C4-2B (cell line): ENCODE measurements around the gene TRPM5.
A peak's percentile ranks its signal among the peaks of the same experiment; 100 is the strongest.

ENCODE experiments used
- H3K27ac ChIP-seq: fragments of 450-650 bp; 2 replicates; pipeline ENCODE4 v1.5.1; 2017
- ZFX ChIP-seq: fragments of 450-650 bp; IDR thresholded peaks from 2 replicates; pipeline ENCODE4 v1.6.1; 2017
- TF ChIP-seq, protein P1 (sequence below): fragments of 450-650 bp; conservative IDR thresholded peaks from 2 replicates; pipeline ENCODE4 v1.5.1; 2017; ENCODE audit warnings: mild to moderate bottlenecking

The TRPM5 gene

DNA sequence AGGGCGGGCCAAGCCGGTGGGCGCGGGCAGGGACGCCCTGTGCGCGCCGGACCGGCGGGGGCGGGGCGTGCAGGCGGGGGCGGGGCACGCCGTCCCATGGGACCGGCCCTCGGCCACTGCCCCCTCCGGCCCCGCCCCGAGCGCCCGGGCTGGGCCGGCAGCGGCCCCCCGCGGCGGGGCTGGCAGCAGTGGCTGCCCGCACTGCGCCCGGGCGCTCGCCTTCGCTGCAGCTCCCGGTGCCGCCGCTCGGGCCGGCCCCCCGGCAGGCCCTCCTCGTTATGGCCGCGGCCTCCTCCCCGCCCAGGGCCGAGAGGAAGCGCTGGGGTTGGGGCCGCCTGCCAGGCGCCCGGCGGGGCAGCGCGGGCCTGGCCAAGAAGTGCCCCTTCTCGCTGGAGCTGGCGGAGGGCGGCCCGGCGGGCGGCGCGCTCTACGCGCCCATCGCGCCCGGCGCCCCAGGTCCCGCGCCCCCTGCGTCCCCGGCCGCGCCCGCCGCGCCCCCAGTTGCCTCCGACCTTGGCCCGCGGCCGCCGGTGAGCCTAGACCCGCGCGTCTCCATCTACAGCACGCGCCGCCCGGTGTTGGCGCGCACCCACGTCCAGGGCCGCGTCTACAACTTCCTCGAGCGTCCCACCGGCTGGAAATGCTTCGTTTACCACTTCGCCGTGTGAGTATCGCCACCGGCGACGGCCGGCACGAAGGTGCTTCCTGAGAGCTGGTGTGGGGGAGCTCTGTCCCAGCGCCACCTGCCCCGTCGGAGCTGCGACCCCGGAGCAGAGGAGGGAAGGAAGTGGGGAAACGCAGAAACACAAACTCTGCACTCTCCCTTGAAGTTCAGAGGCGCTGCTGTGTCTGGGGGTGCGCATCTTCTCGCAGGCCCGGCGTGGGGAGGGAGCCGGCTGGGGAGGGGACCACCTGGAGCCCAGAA lies 769 bp upstream of the TRPM5 start, which contains the start of gene KCNQ1:
Gene KCNQ1 (plus strand): TSS at position 188 of the 925 bp plus-strand sequence. CDS start 91 bp downstream, at position 279.
- peak within 1 kb of the TSS; percentile 42 for H3K27ac ChIP-seq
- TF ChIP-seq, protein P1, sequence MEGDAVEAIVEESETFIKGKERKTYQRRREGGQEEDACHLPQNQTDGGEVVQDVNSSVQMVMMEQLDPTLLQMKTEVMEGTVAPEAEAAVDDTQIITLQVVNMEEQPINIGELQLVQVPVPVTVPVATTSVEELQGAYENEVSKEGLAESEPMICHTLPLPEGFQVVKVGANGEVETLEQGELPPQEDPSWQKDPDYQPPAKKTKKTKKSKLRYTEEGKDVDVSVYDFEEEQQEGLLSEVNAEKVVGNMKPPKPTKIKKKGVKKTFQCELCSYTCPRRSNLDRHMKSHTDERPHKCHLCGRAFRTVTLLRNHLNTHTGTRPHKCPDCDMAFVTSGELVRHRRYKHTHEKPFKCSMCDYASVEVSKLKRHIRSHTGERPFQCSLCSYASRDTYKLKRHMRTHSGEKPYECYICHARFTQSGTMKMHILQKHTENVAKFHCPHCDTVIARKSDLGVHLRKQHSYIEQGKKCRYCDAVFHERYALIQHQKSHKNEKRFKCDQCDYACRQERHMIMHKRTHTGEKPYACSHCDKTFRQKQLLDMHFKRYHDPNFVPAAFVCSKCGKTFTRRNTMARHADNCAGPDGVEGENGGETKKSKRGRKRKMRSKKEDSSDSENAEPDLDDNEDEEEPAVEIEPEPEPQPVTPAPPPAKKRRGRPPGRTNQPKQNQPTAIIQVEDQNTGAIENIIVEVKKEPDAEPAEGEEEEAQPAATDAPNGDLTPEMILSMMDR = no peak
- TF ChIP-seq ZFX = peak; percentile 52; the same call in 1 of the 2 replicates

DNA sequence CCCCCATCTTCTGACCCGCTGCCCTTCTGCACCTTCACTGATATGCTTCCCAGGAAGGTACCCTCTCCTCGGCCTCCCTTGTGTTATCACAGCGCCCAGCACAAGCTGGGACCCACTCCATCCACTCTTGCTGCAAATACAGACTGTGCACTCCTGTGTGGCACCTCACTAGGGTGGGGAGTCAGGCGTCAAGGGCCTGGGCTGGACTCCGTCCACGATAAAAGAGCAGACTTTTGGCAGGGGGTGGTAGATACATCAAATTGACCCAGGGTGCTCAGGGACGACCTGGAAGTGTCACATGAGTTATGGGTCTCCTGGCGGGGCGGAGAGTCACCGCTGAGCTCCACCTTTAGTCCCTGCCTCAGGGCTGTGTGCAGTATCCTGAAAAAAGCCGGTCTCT lies 908 bp downstream of the TRPM5 start:
- TF ChIP-seq, protein P1 = no peak
- TF ChIP-seq ZFX = no peak
- no peak overlapping the region for H3K27ac ChIP-seq

DNA sequence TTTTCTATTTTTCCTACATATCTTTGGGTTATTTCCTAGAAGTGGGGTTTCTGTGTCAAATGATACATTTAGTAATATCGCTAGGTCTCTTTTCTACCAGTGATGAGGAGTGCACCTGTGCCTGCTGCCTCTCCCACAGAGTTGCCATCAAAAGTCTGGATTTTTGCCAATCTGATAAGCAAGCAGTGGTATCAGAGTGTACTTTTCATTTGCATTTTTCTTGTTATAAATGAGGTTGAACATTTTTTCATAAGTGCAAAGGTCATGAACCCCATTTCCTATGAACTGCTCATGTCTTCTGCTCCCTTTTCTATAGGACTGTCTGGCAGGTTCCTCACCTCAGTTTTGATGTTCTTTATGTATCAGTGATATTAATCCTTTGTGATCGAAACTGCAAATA lies 1.7 kb downstream of the TRPM5 start:
- TF ChIP-seq, protein P1 = no peak
- no peak for TF ChIP-seq ZFX
- no peak overlapping the region for H3K27ac ChIP-seq

DNA sequence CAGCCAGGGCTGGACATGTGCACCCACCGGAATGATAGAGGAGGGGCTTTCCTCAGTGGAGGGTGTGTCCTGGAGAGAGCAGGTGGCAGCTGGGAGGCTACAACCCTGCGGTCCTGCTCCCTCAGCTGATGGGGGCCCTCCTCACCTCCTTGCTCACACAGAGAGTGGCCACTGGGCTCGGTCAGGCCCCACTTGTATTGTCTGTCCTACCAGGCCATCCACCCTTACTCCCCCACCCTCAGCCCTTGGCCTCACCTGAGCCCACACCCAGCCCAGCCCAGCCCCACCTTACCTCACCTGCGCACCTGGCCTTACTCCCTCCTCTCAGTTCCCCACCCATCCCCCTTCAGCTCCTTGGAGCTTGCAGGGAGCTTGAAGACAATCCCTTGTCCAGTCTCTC lies 3.1 kb downstream of the TRPM5 start:
- TF ChIP-seq, protein P1 = no peak
- no peak for TF ChIP-seq ZFX
- H3K27ac ChIP-seq = no peak overlapping the region

DNA sequence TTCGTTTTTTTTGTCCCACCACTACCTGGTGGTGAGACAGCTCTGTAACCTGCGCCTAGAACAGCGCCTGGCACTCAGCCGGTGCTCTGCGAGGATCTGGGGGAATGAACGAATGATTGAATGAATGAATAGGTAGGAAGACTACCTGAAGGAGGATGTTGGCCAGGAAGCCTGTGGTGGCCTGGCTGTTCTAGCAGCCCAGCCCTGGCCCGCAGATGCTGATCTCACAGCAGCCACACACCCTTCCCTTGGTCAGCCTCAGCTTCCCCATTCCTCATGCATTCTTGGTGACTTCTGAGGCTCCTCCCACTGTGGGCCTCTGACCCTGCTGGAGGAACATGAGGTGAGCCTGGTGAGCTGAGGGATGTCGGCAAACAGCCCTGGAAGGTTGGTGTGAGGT lies 3.7 kb downstream of the TRPM5 start:
- TF ChIP-seq ZFX = no peak
- TF ChIP-seq, protein P1 = no peak
- H3K27ac ChIP-seq = no peak overlapping the region

DNA sequence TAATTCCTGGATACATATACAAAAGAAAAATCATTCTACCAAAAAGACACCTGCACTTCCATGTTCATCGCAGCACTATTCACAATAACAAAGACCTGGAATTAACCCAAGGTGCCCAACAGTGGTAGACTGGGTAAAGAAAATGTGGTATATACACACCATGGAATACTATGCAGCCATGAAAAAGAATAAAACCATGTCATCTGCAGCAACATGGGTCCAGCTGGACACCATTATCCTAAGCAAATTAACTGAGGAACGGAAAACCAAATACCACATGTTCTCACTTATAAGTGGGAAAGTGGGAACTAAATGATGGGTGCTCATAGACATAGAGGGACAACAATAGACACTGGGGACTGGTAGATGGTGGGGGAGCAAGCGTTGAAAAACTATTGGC lies 4.5 kb downstream of the TRPM5 start:
- no peak overlapping the region for H3K27ac ChIP-seq
- TF ChIP-seq, protein P1 = no peak
- TF ChIP-seq ZFX = no peak

DNA sequence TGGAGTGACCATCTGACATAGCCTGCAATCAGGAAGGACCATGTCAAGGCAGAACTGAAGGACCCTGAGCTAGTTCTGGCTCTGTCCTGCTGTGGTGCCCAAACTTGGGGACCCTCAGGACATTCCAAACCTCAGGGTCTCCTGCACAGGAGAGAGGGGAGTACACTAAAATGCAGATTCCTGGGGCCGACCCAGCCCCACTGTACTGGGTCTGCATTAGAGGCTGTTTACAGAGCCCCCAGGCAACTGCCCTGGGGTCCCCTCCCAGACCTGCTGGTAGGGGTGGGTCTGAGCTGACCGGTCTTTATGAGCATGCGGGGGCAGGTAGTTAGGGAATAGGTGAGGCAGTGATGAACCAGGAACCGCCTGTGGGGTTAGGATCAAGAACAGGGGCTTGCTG lies 6.8 kb downstream of the TRPM5 start:
- no peak overlapping the region for H3K27ac ChIP-seq
- TF ChIP-seq ZFX = no peak
